HG02981 (cell line): ENCODE results near the gene DUSP15.

Source experiments
- ATAC-seq: cut with Tn5 transposase; IDR thresholded peaks from one replicate; pipeline ENCODE4 v1.9.1; 2021; ENCODE audit warnings: mild to moderate bottlenecking, moderate library complexity; ENCODE audit not compliant: unreplicated experiment

The DUSP15 gene

DNA sequence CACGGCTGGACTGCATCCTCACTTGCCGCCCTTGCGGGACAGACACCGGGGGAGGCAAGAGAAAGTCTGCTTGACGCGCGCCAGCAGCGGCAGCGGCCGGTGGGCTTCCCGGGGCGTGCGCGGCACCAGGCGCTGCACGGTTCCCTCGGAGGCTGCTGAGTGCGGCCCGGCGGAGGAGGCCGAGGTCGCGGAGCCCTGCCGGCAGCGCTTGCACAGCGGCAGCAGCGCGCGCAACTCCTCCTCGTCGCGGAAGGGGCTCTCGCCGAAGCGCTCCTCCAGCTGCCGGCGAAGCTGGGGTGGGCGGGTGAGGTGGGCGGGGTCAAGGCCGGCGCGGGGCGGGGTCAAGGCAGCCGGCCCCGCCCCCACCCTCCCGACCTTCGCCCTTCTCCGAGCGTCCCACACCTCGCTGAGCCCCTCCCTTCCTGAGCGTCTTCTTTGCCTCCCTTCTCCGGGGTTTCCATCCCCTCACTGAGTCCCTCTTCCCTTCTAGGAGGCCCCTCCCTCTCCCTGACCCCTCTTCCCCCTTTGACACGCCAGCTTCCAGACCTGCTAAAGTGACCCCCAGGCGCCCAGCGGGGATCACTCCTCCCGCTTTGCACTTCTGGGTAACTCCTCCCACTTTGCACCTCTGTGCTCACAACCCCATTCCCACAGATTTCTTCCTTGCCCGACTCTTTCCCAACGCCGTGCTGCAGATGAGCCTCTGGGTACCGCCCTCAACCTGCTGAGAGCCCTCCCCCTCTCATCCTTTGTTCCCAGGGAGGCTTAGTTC, 8.8 kb downstream of the DUSP15 start:
- no peak for ATAC-seq

DNA sequence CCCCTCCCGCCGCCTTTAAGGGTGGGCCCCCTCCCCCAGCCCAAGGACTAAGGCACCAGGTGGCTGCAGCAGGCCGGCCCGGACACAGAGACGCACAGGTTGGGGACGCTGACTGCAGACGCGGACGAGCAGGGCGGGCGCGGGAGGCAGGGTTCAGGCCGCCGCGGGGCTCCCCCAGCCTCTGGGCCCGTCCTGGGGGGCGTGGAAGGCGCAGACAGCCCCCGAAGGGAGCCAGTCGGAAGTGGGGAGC, 9.3 kb downstream of the DUSP15 start:
- ATAC-seq: no peak

- ATAC-seq: no peak
Observed at GRCh38 chr20:31860390-31861134, 9.8 kb downstream of the DUSP15 start.

- ATAC-seq: no peak
Observed at GRCh38 chr20:31859998-31860380, 10.3 kb downstream of the DUSP15 start.

DNA sequence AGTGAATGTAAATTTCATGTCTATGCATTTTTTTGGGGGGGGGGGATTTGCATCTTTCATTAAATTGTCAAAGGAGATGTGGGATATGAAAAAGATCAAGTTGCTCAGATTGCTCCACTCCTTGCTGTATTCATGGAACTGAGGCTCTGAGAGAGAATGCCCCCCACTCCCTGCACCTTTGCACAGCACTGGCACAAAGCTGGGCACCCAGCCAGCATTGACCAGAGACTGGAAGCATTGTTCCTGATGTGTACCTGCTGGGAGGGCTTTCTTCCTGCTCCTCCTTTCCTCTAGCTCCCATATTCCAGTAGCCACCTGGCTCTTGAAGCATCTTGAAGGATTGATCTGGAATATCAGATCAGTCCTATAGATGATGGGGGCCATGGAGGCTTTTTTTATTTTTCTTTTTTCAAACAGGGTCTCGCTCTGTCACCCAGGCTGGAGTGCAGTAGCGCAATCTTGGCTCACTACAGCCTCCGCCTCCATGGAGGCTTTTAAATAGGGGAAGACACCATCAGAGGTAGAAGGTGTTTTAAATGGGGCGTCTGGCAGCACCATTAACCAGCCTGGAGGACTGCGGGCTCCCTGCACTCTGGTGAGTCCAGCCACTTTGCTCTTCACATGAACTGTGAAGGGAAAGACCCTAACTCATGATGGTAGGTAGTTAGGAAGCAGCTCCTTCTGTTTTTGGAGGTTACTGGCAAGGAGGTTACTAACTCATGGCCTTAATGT, 10.9 kb downstream of the DUSP15 start:
- ATAC-seq: no peak

DNA sequence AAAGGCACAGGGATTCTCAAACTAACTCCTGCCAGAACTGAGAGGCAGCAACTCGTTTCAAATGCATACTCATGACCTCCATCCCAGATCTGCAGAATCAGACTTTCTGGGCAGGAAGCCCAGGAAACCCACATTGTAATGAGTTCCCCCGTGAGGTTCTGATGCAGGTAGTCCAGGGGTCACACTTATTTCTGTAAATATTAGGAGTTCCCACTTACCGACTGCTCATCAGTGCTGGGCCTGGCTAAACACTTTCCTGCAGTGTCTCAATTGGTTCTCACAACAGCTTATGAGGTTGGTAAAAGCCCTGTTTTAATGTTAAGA, 11.6 kb downstream of the DUSP15 start:
- ATAC-seq: no peak

GRCh38 chr20:31857861-31858759, 12.2 kb downstream of the DUSP15 start:
- no peak for ATAC-seq

DNA sequence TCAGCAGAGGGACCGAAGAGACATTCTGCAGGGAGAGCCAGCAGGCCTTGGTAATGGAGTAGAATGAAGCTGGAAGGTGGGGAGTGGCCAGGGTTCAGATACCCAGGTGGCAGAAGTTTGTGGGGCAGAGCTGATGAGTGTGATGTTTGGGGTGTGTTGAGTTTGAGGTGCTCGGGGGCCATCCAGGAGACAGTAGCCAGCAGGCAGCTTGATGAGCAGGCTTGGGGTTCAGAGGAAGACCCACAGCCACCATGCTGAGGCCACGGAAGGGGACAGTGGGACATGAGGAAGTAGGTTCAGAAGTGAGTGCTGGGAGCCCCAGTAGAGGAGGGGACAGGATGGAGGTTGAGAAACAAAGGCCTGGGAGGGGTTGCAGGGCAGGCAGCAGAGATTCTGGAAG, 13.8 kb downstream of the DUSP15 start:
- no peak for ATAC-seq

DNA sequence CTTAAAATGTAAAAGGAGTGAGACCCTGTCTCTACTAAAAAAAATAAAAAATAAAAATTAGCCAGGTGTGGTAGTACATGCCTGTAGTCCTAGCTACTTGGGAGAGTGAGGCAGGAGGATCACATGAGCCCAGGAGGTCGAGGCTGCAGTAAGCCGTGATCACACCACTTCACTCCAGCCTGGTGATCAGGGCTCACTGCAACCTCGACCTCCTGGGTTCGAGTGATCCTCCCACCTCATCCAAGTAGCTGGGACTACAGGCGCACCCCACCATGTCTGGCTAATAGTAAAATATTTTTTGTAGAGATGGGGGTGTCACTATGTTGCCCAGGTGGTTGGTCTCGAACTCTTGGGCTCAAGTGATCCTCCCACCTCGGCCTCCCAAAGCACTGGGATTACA, 16.8 kb downstream of the DUSP15 start:
- ATAC-seq: no peak

DNA sequence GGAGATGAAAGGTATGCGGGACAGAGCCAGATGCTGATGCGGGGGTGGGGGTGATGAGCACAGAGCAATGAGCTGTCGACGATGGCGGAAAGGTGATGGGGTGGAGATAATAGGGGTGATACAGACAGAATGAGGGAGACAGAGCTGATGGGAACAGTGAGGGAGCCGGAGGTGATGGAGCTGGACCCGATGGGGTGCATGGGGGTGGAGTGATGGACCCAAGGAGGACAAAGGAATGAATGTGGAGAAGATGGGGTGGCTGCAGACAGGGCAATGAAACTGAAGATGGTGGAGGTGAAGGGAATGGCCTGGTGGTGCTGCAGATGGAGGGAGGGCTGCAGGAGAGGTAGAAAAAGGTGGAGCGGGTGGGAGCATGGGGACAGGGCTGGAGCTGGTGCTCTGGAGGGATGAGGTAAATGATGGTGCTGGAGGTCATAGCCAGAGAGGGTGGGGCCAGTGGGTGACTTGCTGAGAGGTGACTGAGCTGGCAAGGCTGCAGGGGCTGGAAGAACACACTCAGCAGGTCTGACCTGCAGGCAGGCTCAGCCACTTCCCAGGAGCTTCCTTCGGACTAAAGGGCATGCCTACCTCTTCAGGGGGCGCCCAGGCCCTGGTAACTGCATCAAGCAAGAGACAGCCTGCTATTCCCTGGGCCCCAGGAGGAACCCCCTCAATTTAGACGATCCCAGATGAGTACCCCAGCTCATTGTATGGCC, 18.9 kb downstream of the DUSP15 start:
- no peak for ATAC-seq

GRCh38 chr20:31849306-31849930, 20.9 kb downstream of the DUSP15 start:
- ATAC-seq: no peak

DNA sequence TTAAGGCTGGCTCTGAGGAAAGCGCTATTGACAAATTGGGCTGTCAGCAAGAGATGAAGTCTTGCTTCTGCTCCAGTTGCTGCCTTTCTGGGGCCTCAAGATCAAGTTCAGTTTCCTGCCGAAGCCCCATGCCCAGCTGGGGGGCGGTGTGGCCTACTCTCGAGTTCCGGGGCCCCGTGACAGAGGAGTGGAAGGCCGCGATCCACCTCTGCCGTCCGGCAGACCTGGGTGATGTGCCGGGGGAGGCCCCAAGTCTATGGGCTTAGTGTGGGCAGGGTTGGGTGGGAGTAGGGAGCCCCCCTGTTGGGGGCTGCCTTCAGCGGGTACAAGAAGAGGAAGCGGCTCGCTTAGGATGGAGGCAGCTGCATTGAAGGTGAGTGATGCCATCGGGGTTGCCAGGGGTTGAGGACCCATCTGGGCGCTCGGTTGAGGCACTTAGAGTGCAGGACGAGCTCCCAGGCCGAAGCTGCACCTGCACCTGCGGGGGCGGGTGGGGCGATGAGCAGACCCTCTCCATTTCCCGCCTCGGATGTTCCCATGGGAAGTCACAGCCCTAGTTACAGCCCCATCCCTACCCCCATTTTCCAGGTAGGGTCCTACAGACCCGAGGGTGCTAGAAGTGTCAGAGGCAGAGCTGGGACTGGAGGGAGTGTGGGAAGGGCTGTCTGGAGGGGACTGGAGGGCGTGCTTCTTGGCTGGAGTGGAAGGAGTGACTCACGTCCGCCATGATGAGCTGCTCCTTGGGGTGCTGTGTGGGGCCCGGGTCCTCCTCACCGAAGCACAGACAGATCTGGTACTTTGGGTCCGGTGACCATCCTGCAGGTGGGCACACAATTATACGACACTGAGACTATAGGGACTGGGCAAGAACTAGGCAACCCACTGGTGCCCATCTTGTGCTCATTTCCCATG, 22.0 kb downstream of the DUSP15 start:
- ATAC-seq: no peak

GRCh38 chr20:31846793-31847138, 23.6 kb downstream of the DUSP15 start:
- ATAC-seq: no peak

GRCh38 chr20:31845300-31845863, 24.9 kb downstream of the DUSP15 start, which contains the start of gene FOXS1:
Gene FOXS1 (minus strand): TSS chr20:31845604. CDS start chr20:31845542, 62 bp downstream.
- ATAC-seq: no peak

DNA sequence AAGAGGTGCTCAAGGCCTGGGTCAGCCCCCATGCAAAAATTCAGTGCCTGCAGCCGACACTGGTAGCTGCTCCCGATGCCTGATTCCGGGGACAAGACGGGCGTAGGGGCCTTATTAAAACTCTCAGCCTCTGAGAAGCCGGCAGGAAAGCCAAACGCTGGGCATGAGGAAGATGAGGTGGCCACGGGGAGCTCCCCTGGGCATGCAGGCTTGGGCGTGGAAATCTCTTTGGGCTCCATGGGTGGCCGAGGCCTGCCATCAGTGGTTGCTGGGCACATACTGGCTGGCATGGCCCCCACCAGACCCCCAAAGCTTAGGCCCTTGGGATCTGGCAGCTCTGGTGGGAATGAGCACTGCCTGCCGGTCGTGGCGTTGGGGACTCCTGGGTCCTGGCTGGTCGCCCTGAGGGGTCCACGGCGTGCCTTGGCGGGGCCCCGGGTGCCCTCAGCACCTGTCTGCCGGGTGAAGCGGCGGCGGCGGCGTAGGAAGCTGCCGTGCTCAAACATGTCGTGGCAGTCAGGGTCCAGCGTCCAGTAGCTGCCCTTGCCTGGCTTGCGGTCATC, 25.5 kb downstream of the DUSP15 start:
- no peak for ATAC-seq

DNA sequence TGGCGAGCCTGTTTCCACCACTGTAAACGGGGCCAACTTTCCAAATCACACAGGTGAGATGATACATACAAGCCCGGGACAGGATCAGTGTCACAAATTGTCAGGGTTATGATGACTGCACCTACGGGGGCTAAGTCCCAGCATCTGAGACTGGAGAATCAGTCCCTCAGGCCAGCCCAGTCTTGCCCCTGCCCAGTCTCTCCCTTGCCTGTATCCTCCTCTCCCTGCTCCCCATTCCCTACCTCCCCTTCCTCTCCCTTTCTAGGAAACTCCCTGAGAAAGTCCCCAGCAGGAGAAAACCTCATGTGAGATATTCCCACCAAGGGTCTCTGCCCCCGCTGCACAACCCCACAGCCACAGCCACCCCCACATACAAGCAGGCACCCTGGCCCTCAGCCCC, 26.4 kb downstream of the DUSP15 start:
- no peak for ATAC-seq

DNA sequence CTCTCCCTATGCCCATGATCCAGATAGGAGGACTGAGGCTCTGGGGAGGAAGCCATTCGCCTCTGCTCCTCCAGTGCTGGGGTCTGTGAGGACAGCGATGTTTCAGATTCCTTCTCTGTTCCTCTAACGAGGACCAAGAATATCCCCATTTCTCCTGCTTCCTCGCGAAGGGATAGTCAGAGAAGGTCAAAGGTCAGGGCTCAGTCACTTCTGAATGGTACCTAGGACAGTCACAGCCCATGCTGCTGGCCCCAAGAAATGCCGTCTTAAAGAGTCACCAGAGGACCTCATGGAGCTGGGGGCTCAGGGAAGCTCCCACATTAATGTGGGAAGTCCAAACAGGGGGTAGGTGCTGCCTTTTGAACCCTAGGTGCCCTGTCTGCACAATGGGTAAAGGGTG, 27.0 kb downstream of the DUSP15 start:
- ATAC-seq: no peak

- ATAC-seq: no peak
Observed at GRCh38 chr20:31842471-31843157, 27.7 kb downstream of the DUSP15 start.
